Measurements from ENCODE around the gene LHFPL6. TPM values are rescaled to one million over a fixed set of nuclear protein-coding genes. Genes with fewer than 3 reads are reported as not detected.

LHFPL6 gene
- total and polyA plus RNA-seq, 9 donors = 45.0 to 76.3 (median 59.2) TPM

DNA sequence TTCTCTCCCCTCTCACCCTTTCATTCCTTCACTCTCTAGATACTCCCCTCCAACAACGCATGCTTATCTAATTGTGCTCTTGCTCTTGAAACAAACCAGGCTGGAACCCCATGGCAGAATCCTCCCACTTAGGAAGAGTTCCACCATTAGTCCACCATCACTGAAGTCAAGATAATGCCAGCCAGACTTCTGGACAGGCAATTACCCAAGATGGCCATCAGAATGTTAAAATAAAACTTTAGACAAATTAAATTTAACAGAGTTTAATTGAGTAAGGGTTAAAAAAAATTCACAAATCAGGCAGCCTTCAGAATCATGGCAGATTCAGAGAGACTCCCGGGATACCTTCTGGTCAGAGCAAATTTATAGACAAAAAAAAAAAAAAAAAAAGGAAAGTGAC lies 221.5 kb downstream of the LHFPL6 start:
- no peak overlapping the region for H3K27ac ChIP-seq (ENCODE audit: low read length)
- 92% methylated on average over 2 of the region's 2 CpGs for WGBS (ENCODE audit: insufficient coverage)
- H3K27me3 ChIP-seq (ENCODE audit: control insufficient read depth, insufficient read depth, low read length) = no peaks in the 10 kb centered on the region

DNA sequence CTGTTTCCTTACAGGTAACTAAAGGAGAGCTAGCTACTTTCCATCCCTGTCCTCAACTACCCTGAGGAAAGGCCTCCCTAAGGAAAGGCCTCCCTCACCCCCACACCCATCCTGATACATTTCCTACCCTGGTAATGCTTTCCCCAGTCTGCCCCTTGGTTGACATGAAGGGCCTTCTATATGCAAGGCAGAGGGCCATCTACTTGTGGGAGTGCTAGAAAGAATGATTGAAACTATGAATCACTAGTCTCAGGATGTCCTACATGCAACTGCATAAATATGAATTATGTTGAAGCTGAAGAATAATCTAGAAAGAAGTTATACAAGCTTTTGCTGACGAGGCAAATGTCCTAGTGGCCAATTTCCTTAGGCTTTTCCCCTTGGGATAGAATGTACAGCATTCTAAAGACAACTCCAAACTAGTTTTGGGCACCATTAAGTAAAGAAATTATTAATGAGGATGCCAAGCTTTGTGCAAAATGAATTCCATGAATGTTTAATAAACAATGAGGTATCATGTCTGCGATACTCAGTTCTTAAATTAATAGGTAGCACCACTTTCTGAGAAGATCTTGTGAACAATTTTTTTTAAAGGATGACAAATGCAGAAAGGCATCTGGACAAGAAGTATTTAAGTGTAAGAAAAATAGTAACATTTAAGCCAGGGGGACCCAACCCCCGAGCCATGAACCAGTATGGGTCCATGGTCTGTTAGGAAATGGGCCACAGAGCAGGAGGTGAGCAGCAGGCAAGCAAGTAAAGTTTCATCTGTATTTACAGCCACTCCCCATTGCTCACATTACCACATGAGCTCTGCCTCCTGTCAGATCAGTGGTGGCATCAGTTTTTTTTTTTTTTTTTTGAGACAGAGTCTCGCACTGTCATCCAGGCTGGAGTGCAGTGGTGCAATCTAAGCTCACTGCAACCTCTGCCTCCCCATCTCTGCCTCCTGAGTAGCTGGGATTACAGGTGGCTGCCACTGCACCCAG lies 223.0 kb downstream of the LHFPL6 start:
- Histone ChIP-seq H3K27ac (ENCODE audit: low read length) (no peak overlapping the region), H3K27me3 (ENCODE audit: control insufficient read depth, insufficient read depth, low read length) (no peaks in the 10 kb centered on the region), H3K4me1 (ENCODE audit: control insufficient read depth, insufficient read depth, low read length) (no peaks in the 10 kb centered on the region), H3K36me3 (ENCODE audit: control insufficient read depth, insufficient read depth, low read length) (peaks cover 2% of the 10 kb centered on the region), H3K4me3 (ENCODE audit: low read length) (no peak overlapping the region), H3K9me3 (replicated peaks; ENCODE audit: control insufficient read depth, low read depth, low read length) (no peaks in the 10 kb centered on the region)
- 100% methylated on average over 1 of the region's 4 CpGs for WGBS (ENCODE audit: insufficient coverage)
- DNase-seq = no peak

More for the DNA sequence above, 221.5 kb downstream of the LHFPL6 start:
- no peaks in the 10 kb centered on the region for H3K9me3 ChIP-seq (replicated peaks; ENCODE audit: control insufficient read depth, low read depth, low read length)
- peaks cover 1% of the 10 kb centered on the region for H3K4me1 ChIP-seq (ENCODE audit: control insufficient read depth, insufficient read depth, low read length)
- no peak overlapping the region for H3K4me3 ChIP-seq (ENCODE audit: low read length)
- H3K36me3 ChIP-seq (ENCODE audit: control insufficient read depth, insufficient read depth, low read length) = peaks cover 2% of the 10 kb centered on the region
- no peak for DNase-seq

DNA sequence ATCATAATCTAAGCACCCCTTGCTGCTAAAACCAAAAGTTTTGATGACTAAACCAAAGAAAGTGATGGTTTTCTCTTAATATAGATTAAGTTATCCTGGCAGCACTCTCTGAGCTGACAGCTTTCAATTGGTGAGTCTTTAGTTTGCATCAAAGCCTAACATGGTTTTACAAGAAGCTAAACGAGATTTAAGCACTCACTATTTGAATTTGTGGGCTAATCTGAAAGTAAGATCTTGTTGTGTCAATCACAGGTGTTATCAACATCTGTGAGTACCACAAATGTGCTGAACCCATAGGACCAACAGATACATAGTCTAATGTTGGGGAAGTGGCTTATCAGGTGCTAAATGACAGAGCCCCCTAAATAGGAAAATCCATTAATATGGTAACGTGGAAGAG lies 223.9 kb downstream of the LHFPL6 start:
- WGBS (ENCODE audit: insufficient coverage) = no CpG with 5 or more reads among the region's 2 CpGs
- no peak overlapping the region for H3K4me3 ChIP-seq (ENCODE audit: low read length)

DNA sequence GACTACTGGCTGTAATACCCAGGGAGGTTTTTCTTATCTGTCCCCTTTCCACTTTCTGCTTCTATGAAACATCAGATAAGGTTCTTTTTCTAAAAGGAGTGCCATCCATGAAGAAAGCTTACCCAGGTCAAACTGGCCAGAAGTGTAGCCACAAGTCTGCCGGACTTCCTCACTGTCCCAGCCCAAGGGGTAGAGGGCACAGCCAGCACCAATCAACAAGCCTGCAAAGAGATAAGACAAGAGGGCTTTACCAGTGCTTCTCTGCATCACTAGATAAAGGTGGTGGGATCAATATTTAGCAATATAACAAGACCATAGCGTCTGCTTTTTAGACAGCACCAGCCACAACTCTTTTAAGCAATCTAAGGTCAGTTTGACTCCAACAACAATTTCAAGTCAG lies 224.7 kb downstream of the LHFPL6 start:
- no peaks in the 10 kb centered on the region for H3K27me3 ChIP-seq (ENCODE audit: control insufficient read depth, insufficient read depth, low read length)
- WGBS (ENCODE audit: insufficient coverage) = no CpG with 5 or more reads among the region's 2 CpGs
- DNase-seq = no peak
- H3K9me3 ChIP-seq (replicated peaks; ENCODE audit: control insufficient read depth, low read depth, low read length) = no peaks in the 10 kb centered on the region
- H3K36me3 ChIP-seq (ENCODE audit: control insufficient read depth, insufficient read depth, low read length) = peaks cover 2% of the 10 kb centered on the region
- H3K4me1 ChIP-seq (ENCODE audit: control insufficient read depth, insufficient read depth, low read length) = no peaks in the 10 kb centered on the region
- no peak overlapping the region for H3K27ac ChIP-seq (ENCODE audit: low read length)
- H3K4me3 ChIP-seq (ENCODE audit: low read length) = no peak overlapping the region

More for the DNA sequence above, 223.9 kb downstream of the LHFPL6 start:
- H3K36me3 ChIP-seq (ENCODE audit: control insufficient read depth, insufficient read depth, low read length) = peaks cover 2% of the 10 kb centered on the region
- H3K4me1 ChIP-seq (ENCODE audit: control insufficient read depth, insufficient read depth, low read length) = no peaks in the 10 kb centered on the region
- H3K27ac ChIP-seq (ENCODE audit: low read length) = no peak overlapping the region
- H3K9me3 ChIP-seq (replicated peaks; ENCODE audit: control insufficient read depth, low read depth, low read length) = no peaks in the 10 kb centered on the region
- H3K27me3 ChIP-seq (ENCODE audit: control insufficient read depth, insufficient read depth, low read length) = no peaks in the 10 kb centered on the region
- no peak for DNase-seq

DNA sequence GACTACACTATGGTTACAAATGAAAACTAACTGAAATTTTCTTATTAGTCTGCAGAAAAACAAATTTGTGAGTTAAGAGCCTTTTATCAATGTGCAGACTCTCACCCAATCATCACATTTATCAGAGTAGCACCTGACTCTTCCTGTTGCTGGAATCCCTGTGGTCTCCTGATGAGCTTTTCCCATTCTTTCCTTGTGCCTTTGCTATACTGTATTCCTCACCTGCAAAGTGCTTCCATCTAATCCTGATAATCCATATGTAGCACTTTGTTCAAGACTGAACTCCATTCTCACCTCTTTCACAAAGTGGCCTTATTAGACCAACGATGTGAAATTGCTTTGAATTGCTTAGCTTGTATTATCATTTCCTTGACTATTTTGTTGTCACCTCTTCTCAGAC lies 225.3 kb downstream of the LHFPL6 start:
- H3K36me3 ChIP-seq (ENCODE audit: control insufficient read depth, insufficient read depth, low read length) = peaks cover 2% of the 10 kb centered on the region
- H3K27me3 ChIP-seq (ENCODE audit: control insufficient read depth, insufficient read depth, low read length) = no peaks in the 10 kb centered on the region
- H3K9me3 ChIP-seq (replicated peaks; ENCODE audit: control insufficient read depth, low read depth, low read length) = no peaks in the 10 kb centered on the region
- no CpG with 5 or more reads among the region's 1 CpG for WGBS (ENCODE audit: insufficient coverage)
- H3K4me1 ChIP-seq (ENCODE audit: control insufficient read depth, insufficient read depth, low read length) = no peaks in the 10 kb centered on the region
- H3K27ac ChIP-seq (ENCODE audit: low read length) = no peak overlapping the region
- no peak for DNase-seq
- H3K4me3 ChIP-seq (ENCODE audit: low read length) = no peak overlapping the region

DNA sequence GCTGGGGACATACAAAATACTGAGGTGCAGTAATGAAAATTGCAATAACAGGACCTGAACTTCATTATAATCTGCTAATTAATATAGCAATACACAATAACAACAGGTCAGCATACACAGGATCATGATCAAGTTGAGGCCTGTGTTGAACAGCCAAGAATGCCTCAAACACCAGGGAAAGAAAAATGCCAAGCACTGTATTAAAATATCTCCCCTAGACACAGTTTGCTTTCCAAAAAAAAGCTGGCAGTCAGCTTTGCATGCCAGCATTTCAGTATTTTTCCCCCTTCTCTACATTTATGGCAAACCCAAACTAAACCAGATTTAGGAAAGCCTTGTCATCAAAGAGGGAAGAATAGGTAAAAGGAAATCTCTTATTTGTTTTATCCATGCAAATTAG lies 226.9 kb downstream of the LHFPL6 start:
- no peak for DNase-seq
- Histone ChIP-seq H3K36me3 (ENCODE audit: control insufficient read depth, insufficient read depth, low read length) (peaks cover 2% of the 10 kb centered on the region), H3K4me1 (ENCODE audit: control insufficient read depth, insufficient read depth, low read length) (no peaks in the 10 kb centered on the region), H3K9me3 (replicated peaks; ENCODE audit: control insufficient read depth, low read depth, low read length) (no peaks in the 10 kb centered on the region), H3K27me3 (ENCODE audit: control insufficient read depth, insufficient read depth, low read length) (no peaks in the 10 kb centered on the region), H3K27ac (ENCODE audit: low read length) (no peak overlapping the region), H3K4me3 (ENCODE audit: low read length) (no peak overlapping the region)

DNA sequence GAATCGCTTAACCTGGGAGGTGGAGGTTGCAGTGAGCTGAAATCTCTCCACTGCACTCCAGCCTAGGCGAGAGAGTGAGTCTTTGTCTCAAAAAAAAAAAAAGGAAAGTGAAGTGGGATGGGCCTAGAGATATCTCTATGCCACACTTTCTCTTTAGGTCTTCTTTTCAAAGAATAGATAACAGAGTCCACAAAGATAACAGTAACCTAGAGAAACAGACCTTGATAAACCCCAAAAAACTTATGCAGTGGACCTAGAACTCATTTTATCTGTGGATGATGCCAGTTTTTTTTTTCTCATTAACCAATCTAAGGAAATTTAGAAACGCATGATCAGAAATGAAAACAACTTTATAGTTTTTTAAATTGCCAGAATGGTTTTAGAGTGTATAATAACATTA lies 227.4 kb downstream of the LHFPL6 start:
- no peaks in the 10 kb centered on the region for H3K27me3 ChIP-seq (ENCODE audit: control insufficient read depth, insufficient read depth, low read length)
- no CpG with 5 or more reads among the region's 3 CpGs for WGBS (ENCODE audit: insufficient coverage)
- no peaks in the 10 kb centered on the region for H3K4me1 ChIP-seq (ENCODE audit: control insufficient read depth, insufficient read depth, low read length)
- H3K9me3 ChIP-seq (replicated peaks; ENCODE audit: control insufficient read depth, low read depth, low read length) = no peaks in the 10 kb centered on the region
- H3K4me3 ChIP-seq (ENCODE audit: low read length) = no peak overlapping the region
- H3K36me3 ChIP-seq (ENCODE audit: control insufficient read depth, insufficient read depth, low read length) = peaks cover 2% of the 10 kb centered on the region
- H3K27ac ChIP-seq (ENCODE audit: low read length) = no peak overlapping the region
- no peak for DNase-seq

DNA sequence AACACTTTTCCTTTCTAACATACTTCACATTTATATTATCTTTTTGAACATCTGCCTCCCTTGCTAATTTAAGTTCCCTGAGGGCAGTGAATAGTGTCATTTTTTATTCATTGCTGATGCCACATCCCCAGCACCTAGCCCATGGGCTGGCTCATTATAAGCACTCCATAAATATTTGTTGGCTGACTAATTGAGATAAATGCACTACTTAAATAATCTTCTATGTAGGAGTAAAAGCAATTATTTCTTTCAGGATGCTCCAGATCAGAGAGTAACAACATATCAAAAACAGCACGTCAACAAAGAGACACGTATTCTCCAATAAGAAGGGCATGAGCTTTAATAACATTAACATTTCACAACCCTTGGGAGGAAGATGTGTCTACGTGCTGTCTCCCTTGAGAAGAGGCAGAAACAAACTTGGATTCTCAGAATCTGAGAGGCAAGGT lies 228.2 kb downstream of the LHFPL6 start:
- Histone ChIP-seq H3K27me3 (ENCODE audit: control insufficient read depth, insufficient read depth, low read length) (no peaks in the 10 kb centered on the region), H3K4me3 (ENCODE audit: low read length) (no peak overlapping the region), H3K9me3 (replicated peaks; ENCODE audit: control insufficient read depth, low read depth, low read length) (no peaks in the 10 kb centered on the region), H3K4me1 (ENCODE audit: control insufficient read depth, insufficient read depth, low read length) (peaks cover 5% of the 10 kb centered on the region), H3K36me3 (ENCODE audit: control insufficient read depth, insufficient read depth, low read length) (peaks cover 2% of the 10 kb centered on the region), H3K27ac (ENCODE audit: low read length) (no peak overlapping the region)
- no peak for DNase-seq
- no CpG with 5 or more reads among the region's 3 CpGs for WGBS (ENCODE audit: insufficient coverage)

DNA sequence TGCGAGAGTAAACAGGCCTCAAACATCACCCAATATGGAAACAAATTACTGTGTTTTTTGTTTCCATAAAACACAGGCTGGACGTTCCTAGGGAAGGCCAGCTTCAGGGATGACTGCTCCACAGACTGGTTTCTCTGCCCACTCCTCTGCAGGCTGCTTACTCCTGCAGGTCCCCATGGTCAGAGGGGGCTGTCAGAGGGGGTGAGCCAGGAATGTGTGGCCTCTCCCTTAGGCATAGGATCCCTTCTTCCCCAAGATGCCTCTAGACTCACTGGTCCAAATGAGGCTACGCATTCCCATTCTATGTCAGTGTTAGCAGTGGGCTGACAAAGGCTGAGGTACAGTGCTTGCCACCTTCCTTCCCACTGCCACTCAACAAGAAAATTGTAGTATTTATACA lies 229.8 kb downstream of the LHFPL6 start:
- Histone ChIP-seq H3K4me3 (ENCODE audit: low read length) (no peak overlapping the region), H3K27me3 (ENCODE audit: control insufficient read depth, insufficient read depth, low read length) (no peaks in the 10 kb centered on the region), H3K9me3 (replicated peaks; ENCODE audit: control insufficient read depth, low read depth, low read length) (no peaks in the 10 kb centered on the region), H3K36me3 (ENCODE audit: control insufficient read depth, insufficient read depth, low read length) (peaks cover 2% of the 10 kb centered on the region), H3K4me1 (ENCODE audit: control insufficient read depth, insufficient read depth, low read length) (peaks cover 5% of the 10 kb centered on the region), H3K27ac (ENCODE audit: low read length) (no peak overlapping the region)
- DNase-seq = no peak
- no CpG with 5 or more reads among the region's 3 CpGs for WGBS (ENCODE audit: insufficient coverage)

DNA sequence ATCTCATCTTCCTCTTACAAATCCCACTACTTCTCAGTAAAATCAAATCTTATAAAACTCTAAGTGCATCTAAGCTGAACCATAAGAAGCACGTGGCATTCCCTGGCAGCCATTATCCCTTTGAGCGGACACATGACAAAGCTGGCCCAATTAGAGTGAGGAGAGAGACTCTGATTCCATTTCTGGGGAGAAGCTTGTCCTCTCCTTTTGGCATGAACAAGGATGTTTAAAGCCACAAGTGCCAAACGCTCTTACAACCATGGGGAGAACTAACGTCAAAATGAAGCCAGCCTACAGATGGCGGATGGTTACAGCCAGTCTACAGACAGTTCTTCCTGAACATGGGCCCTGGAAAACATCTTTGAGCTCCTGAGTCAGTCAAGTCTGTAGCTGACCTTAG lies 231.3 kb downstream of the LHFPL6 start:
- H3K27me3 ChIP-seq (ENCODE audit: control insufficient read depth, insufficient read depth, low read length) = no peaks in the 10 kb centered on the region
- 100% methylated on average over 3 of the region's 5 CpGs for WGBS (ENCODE audit: insufficient coverage)
- no peak for DNase-seq
- H3K9me3 ChIP-seq (replicated peaks; ENCODE audit: control insufficient read depth, low read depth, low read length) = no peaks in the 10 kb centered on the region
- H3K27ac ChIP-seq (ENCODE audit: low read length) = no peak overlapping the region
- H3K4me3 ChIP-seq (ENCODE audit: low read length) = no peak overlapping the region
- H3K36me3 ChIP-seq (ENCODE audit: control insufficient read depth, insufficient read depth, low read length) = no peaks in the 10 kb centered on the region
- peaks cover 5% of the 10 kb centered on the region for H3K4me1 ChIP-seq (ENCODE audit: control insufficient read depth, insufficient read depth, low read length)
